CD8-positive, alpha-beta memory T cell (primary cell): Measurements from ENCODE around the gene CA12. TPM values are rescaled to one million over a fixed set of nuclear protein-coding genes. Genes with fewer than 3 reads are reported as not detected.

Experiments used
- CTCF ChIA-PET: fragments of 350-600 bp; sonication (Branson Sonifier 250); formaldehyde crosslinking; loops from one replicate; lab custom pipeline; 2021; ENCODE audit warnings: antibody characterized with exemption; lab: Charles Lee
- POLR2A ChIA-PET: fragments of 350-600 bp; sonication (Branson Sonifier 250); formaldehyde crosslinking; loops from one replicate; lab custom pipeline; 2021; ENCODE audit warnings: antibody characterized with exemption; lab: Charles Lee
- DNase-seq, 5 donors: peaks; one replicate each; pipeline versions ENCODE4 v3.0.0 to v3.0.0-alpha.2; 2020 to 2022; ENCODE audit warnings: mixed read lengths in 1 of 5
- H3K27ac ChIP-seq: one replicate; pipeline ENCODE4 v1.7.0; 2013; ENCODE audit warnings: low read depth, mild to moderate bottlenecking, low read length, moderate library complexity
- H3K27me3 ChIP-seq: 2 replicates; pipeline ENCODE4 v1.7.0; 2013; ENCODE audit warnings: low read length, mild to moderate bottlenecking; ENCODE audit not compliant: insufficient read depth, poor library complexity, severe bottlenecking
- H3K36me3 ChIP-seq: 2 replicates; pipeline ENCODE4 v1.7.0; 2013; ENCODE audit warnings: mild to moderate bottlenecking, low read length, moderate library complexity; ENCODE audit not compliant: insufficient read depth
- H3K4me1 ChIP-seq: 2 replicates; pipeline ENCODE4 v1.7.0; 2013; ENCODE audit warnings: mild to moderate bottlenecking, low read length, moderate library complexity; ENCODE audit not compliant: insufficient read depth
- H3K4me3 ChIP-seq: 2 replicates; pipeline ENCODE4 v1.7.0; 2013; ENCODE audit warnings: mild to moderate bottlenecking, low read length
- H3K9me3 ChIP-seq: 2 replicates; pipeline ENCODE4 v1.7.0; 2013; ENCODE audit warnings: mild to moderate bottlenecking, low read length
- H3K27ac Mint-ChIP-seq, 8 donors: one replicate each; pipeline ENCODE4 v1.8.0; 2020 to 2021; ENCODE audit warnings: mixed read lengths in 8 of 8, mild to moderate bottlenecking in 6 of 8, inconsistent platforms in 3 of 8, moderate library complexity in 3 of 8
- H3K27me3 Mint-ChIP-seq, 2 donors: one replicate each; pipeline ENCODE4 v1.8.0; 2020 to 2021; ENCODE audit warnings: mixed read lengths in 2 of 2, mild to moderate bottlenecking in 1 of 2, moderate library complexity in 1 of 2
- H3K36me3 Mint-ChIP-seq, 3 donors: one replicate each; pipeline ENCODE4 v1.8.0; 2020 to 2021; ENCODE audit warnings: mixed read lengths in 3 of 3, inconsistent platforms in 1 of 3, mild to moderate bottlenecking in 1 of 3
- H3K4me1 Mint-ChIP-seq, 3 donors: one replicate each; pipeline ENCODE4 v1.8.0; 2020 to 2021; ENCODE audit warnings: mixed read lengths in 3 of 3, inconsistent platforms in 1 of 3, mild to moderate bottlenecking in 1 of 3
- H3K4me3 Mint-ChIP-seq, 7 donors: one replicate each; pipeline ENCODE4 v1.8.0; 2020 to 2021; ENCODE audit warnings: mixed read lengths in 7 of 7, mild to moderate bottlenecking in 6 of 7, moderate library complexity in 4 of 7, inconsistent platforms in 2 of 7
- H3K9me3 Mint-ChIP-seq, 5 donors: one replicate each; pipeline ENCODE4 v1.8.0; 2020 to 2022; ENCODE audit warnings: mixed read lengths in 5 of 5, mild to moderate bottlenecking in 3 of 5, moderate library complexity in 2 of 5, inconsistent platforms in 1 of 5
- polyA plus RNA-seq: library from polyadenylated mRNA; unstranded; fragments of 300-500 nt; fragmentation: Illumina TruSeq; gene quantifications from one replicate; pipeline ENCODE4 v1.2.3, GENCODE V29; 2021
- total RNA-seq, 2 experiments: library from RNA; stranded (reverse); gene quantifications; one replicate each; pipeline ENCODE4 v1.2.3, GENCODE V29; 2021

CA12 gene
- total and polyA plus RNA-seq, 3 experiments from 2014 or later = 0.08 TPM; not detected in 2

DNA sequence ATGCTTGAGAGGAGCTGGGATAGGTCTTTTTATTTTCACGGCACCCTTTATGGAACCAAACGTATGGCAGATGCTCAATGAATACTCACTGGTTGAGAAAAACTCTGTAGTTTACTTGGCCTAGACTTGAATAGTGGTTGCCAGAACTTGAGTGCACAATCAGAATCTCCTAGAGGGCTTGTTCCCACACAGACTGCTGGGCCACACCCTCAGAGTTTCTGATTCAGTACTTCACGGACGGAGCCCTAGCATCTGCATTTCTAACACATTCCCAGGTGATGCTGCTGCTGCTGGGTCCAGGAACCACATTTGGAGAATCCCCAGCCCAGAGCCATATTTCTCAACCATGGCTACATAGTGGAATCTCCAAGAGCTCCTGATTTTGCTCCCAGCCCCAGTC lies 24.6 kb downstream of the CA12 start:
- Histone ChIP-seq H3K27ac (no peak overlapping the region), H3K27me3 (no peaks in the 10 kb centered on the region), H3K4me3 (no peak overlapping the region), H3K9me3 (no peaks in the 10 kb centered on the region), H3K4me1 (no peaks in the 10 kb centered on the region), H3K36me3 (no peaks in the 10 kb centered on the region)
- Mint-ChIP-seq H3K4me1 (no peaks in the 10 kb centered on the region), H3K27me3 (peaks cover 8 to 27% of the 10 kb centered on the region in 2 donors), H3K27ac (peak overlapping the region in 1 of 8 donors; percentile 47), H3K4me3 (no peak overlapping the region), H3K9me3 (peaks cover 0 to 3% (median 0%) of the 10 kb centered on the region in 5 donors), H3K36me3 (no peaks in the 10 kb centered on the region)
- ChIA-PET POLR2A (no interaction called here), CTCF (no interaction called here)
- no peak for DNase-seq

DNA sequence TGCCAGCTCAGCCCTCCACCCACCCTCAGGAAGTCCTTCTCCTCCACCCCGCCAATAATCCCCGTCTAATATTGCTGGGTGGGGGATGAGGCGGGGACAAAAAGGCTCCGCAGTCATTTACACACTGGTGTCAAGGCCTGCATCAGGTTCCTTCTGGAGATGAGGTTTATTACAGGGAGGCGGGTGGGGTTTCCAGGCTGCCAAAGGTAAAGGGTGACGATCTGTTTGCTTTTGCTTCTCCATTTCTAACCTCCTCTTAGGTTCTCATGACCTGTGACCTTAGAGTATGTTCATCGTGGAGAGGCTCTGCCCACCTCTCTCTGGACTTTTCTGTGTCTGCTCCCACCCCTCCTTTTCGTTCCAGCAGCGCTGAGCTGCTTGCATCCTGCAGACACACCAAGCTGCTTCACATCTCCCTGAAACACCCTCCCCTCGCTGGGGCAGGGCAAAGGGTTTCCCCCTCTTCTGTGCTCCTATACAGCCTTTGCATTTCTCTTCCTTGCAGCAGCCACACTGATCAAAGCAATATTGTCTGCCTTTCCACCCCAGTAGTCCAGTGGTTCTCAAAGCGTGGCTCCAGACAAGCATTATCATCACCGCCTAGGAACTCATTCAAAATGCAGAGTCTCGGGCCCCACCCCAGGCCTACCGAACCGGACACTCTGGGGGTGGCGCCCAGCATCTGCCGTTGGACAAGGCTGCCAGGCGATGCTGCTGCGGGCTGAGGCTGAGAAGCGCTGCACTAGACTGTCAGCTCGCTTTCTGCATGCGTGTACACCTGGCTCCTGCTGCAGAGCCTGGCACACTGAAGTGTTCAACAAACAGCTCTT lies 26.6 kb downstream of the CA12 start:
- Histone ChIP-seq H3K27ac (no peak overlapping the region), H3K27me3 (no peaks in the 10 kb centered on the region), H3K4me3 (no peak overlapping the region), H3K36me3 (no peaks in the 10 kb centered on the region), H3K9me3 (no peaks in the 10 kb centered on the region), H3K4me1 (no peaks in the 10 kb centered on the region)
- Mint-ChIP-seq H3K36me3 (no peaks in the 10 kb centered on the region), H3K4me1 (no peaks in the 10 kb centered on the region), H3K27me3 (peaks cover 6 to 16% of the 10 kb centered on the region in 2 donors), H3K27ac (peak overlapping the region in 1 of 8 donors; percentile 12), H3K4me3 (no peak overlapping the region), H3K9me3 (peaks cover 0 to 3% (median 0%) of the 10 kb centered on the region in 5 donors)
- POLR2A ChIA-PET = no interaction called here
- CTCF ChIA-PET = no interaction called here
- DNase-seq = no peak

DNA sequence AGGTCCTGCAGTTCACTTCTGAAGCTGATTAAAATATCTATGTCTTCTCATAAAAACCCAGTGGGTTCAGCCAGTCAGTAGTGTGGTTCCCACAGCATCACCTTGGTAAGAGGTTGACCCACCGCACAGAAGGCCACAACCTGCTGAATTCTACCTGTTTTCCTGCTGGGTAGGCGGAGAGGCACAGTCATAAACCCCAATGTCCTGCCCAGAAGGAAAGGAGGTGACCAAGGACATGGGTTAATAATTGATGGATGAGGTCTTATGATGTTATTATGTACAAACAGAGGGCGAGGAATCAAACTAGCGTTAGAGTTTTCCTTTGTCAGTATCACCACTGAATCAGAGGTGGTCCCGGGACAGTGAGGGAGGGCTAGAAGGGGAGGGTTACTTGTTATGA lies 27.8 kb downstream of the CA12 start:
- CTCF ChIA-PET = interaction anchor here (0.5 to 0.9 kb wide), 3 partner anchors 8 to 306 kb away, joined by 3 read pairs; no protein-coding TSS in a partner anchor
- POLR2A ChIA-PET = no interaction called here
- H3K27me3 Mint-ChIP-seq = peaks cover 6 to 16% of the 10 kb centered on the region in 2 donors

DNA sequence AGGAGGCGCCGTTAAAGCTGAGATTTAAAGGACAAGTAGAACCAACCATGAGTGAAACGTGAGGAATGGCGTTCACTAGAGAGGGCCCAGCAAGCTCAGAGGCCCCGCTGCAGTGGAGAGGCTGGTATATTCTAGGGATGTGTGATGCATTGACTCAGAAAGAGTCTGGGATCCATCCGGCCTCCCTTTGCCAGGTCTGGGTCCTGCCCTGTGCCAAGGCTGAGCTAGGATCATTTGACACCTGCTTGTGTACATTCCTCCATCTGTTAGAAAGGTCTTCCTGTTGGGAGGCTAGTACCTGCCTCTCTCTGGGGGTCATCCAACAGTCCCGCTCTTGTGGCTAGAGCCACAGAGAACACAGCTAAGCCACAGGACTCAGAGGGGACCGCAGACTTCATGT lies 28.4 kb downstream of the CA12 start:
- H3K36me3 ChIP-seq = no peaks in the 10 kb centered on the region
- H3K4me3 Mint-ChIP-seq = no peak overlapping the region
- no peaks in the 10 kb centered on the region for H3K4me1 ChIP-seq
- no peaks in the 10 kb centered on the region for H3K9me3 ChIP-seq
- peak overlapping the region in 1 of 8 donors; percentile 52 for H3K27ac Mint-ChIP-seq
- no peak overlapping the region for H3K27ac ChIP-seq
- H3K27me3 ChIP-seq = no peaks in the 10 kb centered on the region
- H3K9me3 Mint-ChIP-seq = peaks cover 0 to 3% (median 0%) of the 10 kb centered on the region in 5 donors
- POLR2A ChIA-PET = no interaction called here
- no peaks in the 10 kb centered on the region for H3K36me3 Mint-ChIP-seq
- no peak overlapping the region for H3K4me3 ChIP-seq
- DNase-seq = no peak
- no peaks in the 10 kb centered on the region for H3K4me1 Mint-ChIP-seq
- CTCF ChIA-PET = interaction anchor here (0.5 to 0.9 kb wide), 3 partner anchors 8 to 305 kb away, joined by 3 read pairs; no protein-coding TSS in a partner anchor
- peaks cover 6 to 13% of the 10 kb centered on the region in 2 donors for H3K27me3 Mint-ChIP-seq

More for the DNA sequence above, 27.8 kb downstream of the CA12 start:
- no peaks in the 10 kb centered on the region for H3K9me3 ChIP-seq
- peaks cover 0 to 3% (median 0%) of the 10 kb centered on the region in 5 donors for H3K9me3 Mint-ChIP-seq
- no peak overlapping the region for H3K4me3 Mint-ChIP-seq
- H3K36me3 ChIP-seq = no peaks in the 10 kb centered on the region
- no peaks in the 10 kb centered on the region for H3K36me3 Mint-ChIP-seq
- DNase-seq = no peak
- no peak overlapping the region for H3K4me3 ChIP-seq
- no peak overlapping the region for H3K27ac Mint-ChIP-seq
- H3K4me1 ChIP-seq = no peaks in the 10 kb centered on the region
- no peaks in the 10 kb centered on the region for H3K4me1 Mint-ChIP-seq
- H3K27ac ChIP-seq = no peak overlapping the region
- no peaks in the 10 kb centered on the region for H3K27me3 ChIP-seq

DNA sequence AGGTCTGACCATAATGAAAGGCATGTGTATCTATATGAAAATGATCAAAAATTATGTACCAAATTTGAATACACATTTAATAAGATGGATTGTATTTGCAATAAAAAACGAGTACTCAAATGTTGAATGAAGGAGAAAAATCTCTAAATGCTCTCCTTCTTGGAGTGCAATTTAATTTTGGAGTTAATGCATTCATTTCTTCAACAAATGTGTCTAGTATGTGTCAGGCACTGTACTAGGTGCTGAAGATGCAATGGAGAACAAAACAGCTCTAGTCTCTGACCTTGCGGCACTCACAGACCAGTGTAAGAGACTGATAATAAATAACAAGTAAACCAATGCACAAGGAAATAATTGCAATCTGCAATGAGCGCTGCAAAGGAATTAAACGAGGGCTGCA lies 28.8 kb downstream of the CA12 start:
- no peaks in the 10 kb centered on the region for H3K4me1 Mint-ChIP-seq
- CTCF ChIA-PET = interaction anchor here (0.8 to 0.9 kb wide), 2 partner anchors 9 to 305 kb away, joined by 3 read pairs; no protein-coding TSS in a partner anchor
- no peak overlapping the region for H3K4me3 ChIP-seq
- H3K27me3 Mint-ChIP-seq = peaks cover 6 to 9% of the 10 kb centered on the region in 2 donors
- H3K4me3 Mint-ChIP-seq = no peak overlapping the region
- no peaks in the 10 kb centered on the region for H3K4me1 ChIP-seq
- H3K9me3 Mint-ChIP-seq = peaks cover 0 to 3% (median 0%) of the 10 kb centered on the region in 5 donors
- H3K27me3 ChIP-seq = no peaks in the 10 kb centered on the region
- DNase-seq = no peak
- no peak overlapping the region for H3K27ac ChIP-seq
- H3K27ac Mint-ChIP-seq = peak overlapping the region in 1 of 8 donors; percentile 52
- no peaks in the 10 kb centered on the region for H3K9me3 ChIP-seq
- no peaks in the 10 kb centered on the region for H3K36me3 Mint-ChIP-seq
- POLR2A ChIA-PET = no interaction called here
- no peaks in the 10 kb centered on the region for H3K36me3 ChIP-seq

DNA sequence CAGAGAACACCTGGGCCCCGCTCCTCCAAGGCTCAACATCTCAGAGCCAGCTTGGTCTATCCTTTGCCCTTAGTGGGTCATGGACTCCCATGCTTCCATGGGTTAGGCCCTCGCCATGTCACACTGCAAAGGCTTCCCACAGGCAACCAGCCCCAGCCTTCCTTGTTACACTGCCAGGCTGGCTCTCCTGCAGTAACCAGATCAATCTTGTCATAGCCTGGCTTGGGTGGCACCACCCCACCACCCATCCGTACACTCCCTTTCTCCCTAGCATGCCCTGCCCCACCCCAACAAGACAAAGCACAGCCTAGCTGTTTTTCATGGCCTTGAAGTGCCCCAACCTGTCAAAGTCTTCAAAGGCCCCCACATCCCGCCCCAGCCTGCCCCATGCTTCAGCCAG lies 30.5 kb downstream of the CA12 start:
- no peak overlapping the region for H3K4me3 Mint-ChIP-seq

DNA sequence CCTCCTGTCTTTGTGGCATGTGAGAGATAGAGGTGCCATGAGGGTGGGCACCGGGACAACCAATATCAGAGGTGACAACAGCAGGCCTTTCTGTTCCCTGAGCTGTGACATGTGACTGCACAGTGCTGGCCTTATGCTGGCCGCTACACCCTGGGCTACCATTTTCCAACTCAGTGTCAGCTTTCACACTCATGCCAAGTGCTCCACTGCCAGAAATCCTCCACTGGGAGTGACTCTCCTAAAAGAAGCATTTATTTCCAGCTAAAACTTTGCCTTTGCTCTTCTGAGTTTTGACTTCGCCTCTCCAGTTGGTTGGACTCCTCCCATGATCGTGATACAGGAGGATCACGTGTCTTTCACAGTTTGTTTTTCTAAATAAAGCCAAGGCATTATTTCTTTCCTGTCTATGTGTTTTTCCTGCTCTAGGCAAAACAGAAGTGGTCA lies 31.4 kb downstream of the CA12 start:
- ChIA-PET CTCF (no interaction called here), POLR2A (no interaction called here)
- no peak for DNase-seq
- Mint-ChIP-seq H3K36me3 (no peaks in the 10 kb centered on the region), H3K9me3 (no peaks in the 10 kb centered on the region), H3K27ac (no peak overlapping the region), H3K4me3 (no peak overlapping the region), H3K27me3 (peaks cover 9 to 18% of the 10 kb centered on the region in 2 donors), H3K4me1 (no peaks in the 10 kb centered on the region)
- Histone ChIP-seq H3K27me3 (no peaks in the 10 kb centered on the region), H3K27ac (no peak overlapping the region), H3K4me3 (no peak overlapping the region), H3K4me1 (no peaks in the 10 kb centered on the region), H3K9me3 (no peaks in the 10 kb centered on the region), H3K36me3 (no peaks in the 10 kb centered on the region)

More for the DNA sequence above, 30.5 kb downstream of the CA12 start:
- Mint-ChIP-seq H3K27ac (no peak overlapping the region), H3K4me1 (no peaks in the 10 kb centered on the region), H3K36me3 (no peaks in the 10 kb centered on the region), H3K9me3 (peaks cover 0 to 3% (median 0%) of the 10 kb centered on the region in 5 donors), H3K27me3 (peaks cover 10 to 23% of the 10 kb centered on the region in 2 donors)
- Histone ChIP-seq H3K27ac (no peak overlapping the region), H3K9me3 (no peaks in the 10 kb centered on the region), H3K4me1 (no peaks in the 10 kb centered on the region), H3K4me3 (no peak overlapping the region), H3K36me3 (no peaks in the 10 kb centered on the region), H3K27me3 (no peaks in the 10 kb centered on the region)
- DNase-seq = no peak
- ChIA-PET CTCF (no interaction called here), POLR2A (no interaction called here)

DNA sequence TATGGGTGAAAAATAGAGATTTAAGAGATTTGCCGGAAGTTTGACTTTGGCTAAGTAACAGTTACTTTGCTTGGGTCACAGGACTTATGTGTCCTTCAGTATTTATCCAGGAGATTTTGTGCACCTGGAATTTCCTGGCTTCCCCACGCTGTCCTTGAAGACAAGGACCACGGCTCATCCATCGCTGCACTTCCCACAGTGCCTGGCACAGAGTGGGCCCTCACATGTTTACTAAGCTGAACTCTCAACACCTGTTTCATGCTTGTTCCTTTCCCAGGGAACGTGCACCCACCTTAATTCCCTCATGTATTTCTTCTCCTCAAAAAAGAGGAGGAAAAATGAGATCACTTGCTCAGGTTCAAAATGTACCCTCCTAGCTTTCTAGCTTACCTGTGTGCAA lies 32.0 kb downstream of the CA12 start:
- POLR2A ChIA-PET = no interaction called here
- no peaks in the 10 kb centered on the region for H3K36me3 Mint-ChIP-seq

More for the DNA sequence above, 32.0 kb downstream of the CA12 start:
- H3K9me3 ChIP-seq = no peaks in the 10 kb centered on the region
- Mint-ChIP-seq H3K9me3 (no peaks in the 10 kb centered on the region), H3K27ac (no peak overlapping the region), H3K27me3 (peaks cover 9 to 23% of the 10 kb centered on the region in 2 donors), H3K4me3 (no peak overlapping the region), H3K4me1 (no peaks in the 10 kb centered on the region)
- no peaks in the 10 kb centered on the region for H3K36me3 ChIP-seq
- no peak overlapping the region for H3K27ac ChIP-seq
- H3K4me3 ChIP-seq = no peak overlapping the region
- H3K27me3 ChIP-seq = no peaks in the 10 kb centered on the region
- DNase-seq = no peak
- CTCF ChIA-PET = no interaction called here
- no peaks in the 10 kb centered on the region for H3K4me1 ChIP-seq
